Neural cell (in vitro differentiated cells): Measurements from ENCODE around the gene SMIM44. TPM values are rescaled to one million over a fixed set of nuclear protein-coding genes. Genes with fewer than 3 reads are reported as not detected.

Experiments used
- H2AFZ ChIP-seq: fragments of 200-600, 300-800 bp; sonication (generic), shearing (Covaris generic); 2 replicates; pipeline ENCODE4 v1.6.0; 2014; ENCODE audit warnings: low read depth, mild to moderate bottlenecking, antibody characterized with exemption, low read length, moderate library complexity
- H3F3A ChIP-seq: fragments of 200-600 bp; shearing (Covaris generic); 2 replicates; pipeline ENCODE4 v1.6.1; 2016; ENCODE audit warnings: mild to moderate bottlenecking, moderate library complexity, mixed read lengths, antibody characterized with exemption, low read length; ENCODE audit not compliant: insufficient read depth, poor library complexity, severe bottlenecking
- H3K27ac ChIP-seq: fragments of 200-600, 300-800 bp; sonication (generic), shearing (Covaris generic); 2 replicates; pipeline ENCODE4 v1.5.1; 2014; ENCODE audit warnings: mild to moderate bottlenecking, low read length, moderate library complexity
- H3K27me3 ChIP-seq: fragments of 300-800, 200-600 bp; sonication (generic), shearing (Covaris generic); 2 replicates; pipeline ENCODE4 v1.6.0; 2014; ENCODE audit warnings: mild to moderate bottlenecking, low read depth, low read length, moderate library complexity; ENCODE audit not compliant: insufficient read depth
- H3K36me3 ChIP-seq: fragments of 300-800, 200-600 bp; sonication (generic), shearing (Covaris generic); 2 replicates; pipeline ENCODE4 v1.5.1; 2014; ENCODE audit warnings: mild to moderate bottlenecking, antibody characterized with exemption, low read length, moderate library complexity; ENCODE audit not compliant: insufficient read depth
- H3K4me2 ChIP-seq: fragments of 300-800, 200-600 bp; sonication (generic), shearing (Covaris generic); 2 replicates; pipeline ENCODE4 v1.6.0; 2014; ENCODE audit warnings: mild to moderate bottlenecking, low read length
- H3K4me3 ChIP-seq: fragments of 300-800, 200-600 bp; sonication (generic), shearing (Covaris generic); 2 replicates; pipeline ENCODE4 v1.5.1; 2014; ENCODE audit warnings: mild to moderate bottlenecking, low read length, moderate library complexity
- H3K79me2 ChIP-seq: fragments of 200-600 bp; shearing (Covaris generic); replicated peaks from 2 replicates; pipeline ENCODE4 v1.6.0; 2014; ENCODE audit warnings: mild to moderate bottlenecking, low read length, moderate library complexity; ENCODE audit not compliant: insufficient read depth
- H3K9ac ChIP-seq: fragments of 300-800, 200-600 bp; sonication (generic), shearing (Covaris generic); 2 replicates; pipeline ENCODE4 v1.6.1; 2016; ENCODE audit warnings: mild to moderate bottlenecking, low read length, mixed read lengths
- H3K9me2 ChIP-seq: fragments of 200-600 bp; shearing (Covaris generic); 2 replicates; pipeline ENCODE4 v1.6.1; 2016; ENCODE audit warnings: mild to moderate bottlenecking, low read length, mixed read lengths; ENCODE audit not compliant: insufficient read depth
- H3K9me3 ChIP-seq: fragments of 200-600, 300-800 bp; sonication (generic), shearing (Covaris generic); 2 replicates; pipeline ENCODE4 v1.6.1; 2016; ENCODE audit warnings: mild to moderate bottlenecking, mixed run types, low read length, moderate library complexity, mixed read lengths
- H4K20me1 ChIP-seq: fragments of 200-600 bp; shearing (Covaris generic); 2 replicates; pipeline ENCODE4 v1.6.1; 2016; ENCODE audit warnings: mild to moderate bottlenecking, mixed run types; ENCODE audit not compliant: insufficient read depth
- CTCF ChIP-seq: fragments of 450-650 bp; IDR thresholded peaks from 2 replicates; pipeline ENCODE4 v1.5.1; 2014; ENCODE audit warnings: antibody characterized with exemption, mild to moderate bottlenecking, moderate library complexity; ENCODE audit not compliant: poor library complexity, severe bottlenecking
- EP300 ChIP-seq: fragments of 450-650 bp; conservative IDR thresholded peaks from 2 replicates; pipeline ENCODE4 v1.6.1; 2014; ENCODE audit warnings: antibody characterized with exemption, mild to moderate bottlenecking, moderate library complexity; ENCODE audit not compliant: poor library complexity, severe bottlenecking
- EZH2 ChIP-seq: fragments of 200-600, 300-800 bp; shearing (Covaris generic), sonication (generic); IDR thresholded peaks from 2 replicates; pipeline ENCODE4 v1.6.1; 2014; ENCODE audit warnings: antibody characterized with exemption, low read length, borderline replicate concordance, mild to moderate bottlenecking; ENCODE audit not compliant: insufficient read depth, poor library complexity, severe bottlenecking
- MXI1 ChIP-seq: fragments of 450-650 bp; conservative IDR thresholded peaks from 2 replicates; pipeline ENCODE4 v1.6.1; 2014; ENCODE audit warnings: antibody characterized with exemption, mild to moderate bottlenecking; ENCODE audit not compliant: poor library complexity, severe bottlenecking
- POLR2AphosphoS5 ChIP-seq: IDR thresholded peaks from 2 replicates; pipeline ENCODE4 v1.6.1; 2012
- RAD21 ChIP-seq: fragments of 450-650 bp; conservative IDR thresholded peaks from 2 replicates; pipeline ENCODE4 v1.6.1; 2014; ENCODE audit warnings: antibody characterized with exemption, mild to moderate bottlenecking, moderate library complexity
- REST ChIP-seq: IDR thresholded peaks from 2 replicates; pipeline ENCODE4 v1.6.1; 2012; ENCODE audit warnings: borderline replicate concordance
- SMC3 ChIP-seq: fragments of 450-650 bp; conservative IDR thresholded peaks from 2 replicates; pipeline ENCODE4 v1.6.1; 2014; ENCODE audit warnings: antibody characterized with exemption, mild to moderate bottlenecking, moderate library complexity; ENCODE audit not compliant: poor library complexity
- TAF1 ChIP-seq: IDR thresholded peaks from 2 replicates; pipeline ENCODE4 v1.6.1; 2012; ENCODE audit warnings: low read depth
- polyA plus RNA-seq: library from polyadenylated mRNA; depleted of rRNA; stranded (reverse); fragments of >200 nt; gene quantifications from 2 replicates; pipeline ENCODE4 v1.2.3, GENCODE V29; 2014

Gene SMIM44
- polyA plus RNA-seq, 1 donor from 2014 or later: not detected

- peaks cover 38% of the 10 kb centered on the region for H3K79me2 ChIP-seq
- no peaks in the 10 kb centered on the region for H4K20me1 ChIP-seq
- H3K4me2 ChIP-seq: no peak overlapping the region
- no peak overlapping the region for H3K9ac ChIP-seq
- peak overlapping the region; percentile 95 for H3K27ac ChIP-seq
- no peak overlapping the region for H3K4me3 ChIP-seq
- TF ChIP-seq REST: no peak
- no peak for TF ChIP-seq EP300
- TF ChIP-seq SMC3: no peak
- TF ChIP-seq TAF1: no peak
- no peak for TF ChIP-seq EZH2
- TF ChIP-seq CTCF: no peak
- TF ChIP-seq RAD21: no peak
- TF ChIP-seq POLR2AphosphoS5: no peak
- TF ChIP-seq MXI1: no peak
- no peaks in the 10 kb centered on the region for H3K9me3 ChIP-seq
- H3F3A ChIP-seq: no peaks in the 10 kb centered on the region
- H3K27me3 ChIP-seq: no peaks in the 10 kb centered on the region
- no peaks in the 10 kb centered on the region for H3K9me2 ChIP-seq
- H3K36me3 ChIP-seq: no peaks in the 10 kb centered on the region
- H2AFZ ChIP-seq: no peak overlapping the region
Observed at GRCh38 chr19:3504735-3505134, 21.5 kb upstream of the SMIM44 start.

GRCh38 chr19:3503036-3503572 lies 19.9 kb upstream of the SMIM44 start:
- Histone ChIP-seq H3F3A (no peaks in the 10 kb centered on the region), H3K9ac (no peak overlapping the region), H3K27me3 (no peaks in the 10 kb centered on the region), H4K20me1 (no peaks in the 10 kb centered on the region), H3K36me3 (no peaks in the 10 kb centered on the region), H3K9me3 (no peaks in the 10 kb centered on the region), H3K4me3 (no peak overlapping the region), H3K27ac (no peak overlapping the region), H3K79me2 (peaks cover 31% of the 10 kb centered on the region), H2AFZ (no peak overlapping the region), H3K4me2 (no peak overlapping the region), H3K9me2 (no peaks in the 10 kb centered on the region)
- TF ChIP-seq EP300 (no peak), RAD21 (no peak), TAF1 (no peak), EZH2 (no peak), REST (no peak), POLR2AphosphoS5 (no peak), MXI1 (no peak), CTCF (no peak), SMC3 (no peak)
